ENCODE results near the gene MRPL41. TPM values are rescaled to one million over a fixed set of nuclear protein-coding genes. Genes with fewer than 3 reads are reported as not detected.

Gene MRPL41
- total and polyA plus RNA-seq, 2 of the 13 experiments (the other 11 are each of a cell fraction or from before 2014, with no cell fraction given) = 20.9 to 54.0 TPM

- Histone ChIP-seq H3K9me3 (ENCODE audit: low read length) (no peaks in the 10 kb centered on the region), H3K27ac (ENCODE audit: extremely low read length, insufficient read depth, low read length) (no peak overlapping the region), H3K4me3 (replicated peaks in 1 of 3; ENCODE audit: insufficient read depth in 1 of 3, low read depth in 2 of 3, low read length in 3 of 3) (no peak overlapping the region), H2AFZ (ENCODE audit: low read length) (no peak overlapping the region), H3K4me1 (ENCODE audit: insufficient read depth, low read length) (peaks cover 12% of the 10 kb centered on the region), H3K4me2 (ENCODE audit: low read depth, low read length) (no peak overlapping the region), H3K9ac (ENCODE audit: insufficient read depth, low read depth, low read length) (no peak overlapping the region), H3K79me2 (ENCODE audit: insufficient read depth, low read length) (no peaks in the 10 kb centered on the region), H3K27me3 (ENCODE audit: control insufficient read depth in 1 of 2, insufficient read depth in 2 of 2, low read length in 2 of 2) (peaks cover 3 to 4% of the 10 kb centered on the region in 2 experiments; a peak in 2 of 5 replicates), H4K20me1 (ENCODE audit: insufficient read depth, low read length) (no peaks in the 10 kb centered on the region), H3K36me3 (replicated peaks in 1 of 2; ENCODE audit: control insufficient read depth in 1 of 2, insufficient read depth in 2 of 2, low read length in 2 of 2) (no peaks in the 10 kb centered on the region)
- ChIA-PET CTCF (ENCODE audit: low intra/inter-chr PET ratio, low total read pairs) (no interaction called here), POLR2A (no interaction called here)
- no peak for FAIRE-seq
- in situ Hi-C loops (cut with HindIII; ENCODE audit: extremely low pct_ligation_motif_present, low pct_unique_long_range_greater_than_20kb) (no loop called here), intact Hi-C loops (cut with micrococcal nuclease; ENCODE audit: unreplicated experiment) (no loop called here)
- no peak for ATAC-seq
- WGBS (ENCODE audit: low lambda C conversion rate) = 74% methylated on average over 19 of the region's 28 CpGs
- BruUV-seq (replicated peaks) = no TSS peak
- DNase-seq (ENCODE audit: low spot score) = no peak
- no peak for TF ChIP-seq ZNF646 (CRISPR knock-in tag; IDR thresholded peaks at IDR 0.05)
- no peak for TF ChIP-seq KLF11 (CRISPR knock-in tag; IDR thresholded peaks at IDR 0.05)
- TF ChIP-seq HINFP (CRISPR knock-in tag; IDR thresholded peaks at IDR 0.05; ENCODE audit: low read depth) = no peak
- no peak for TF ChIP-seq XRCC5 (optimal IDR thresholded peaks at IDR 0.05; ENCODE audit: low read length)
- no peak for TF ChIP-seq ZNF101 (CRISPR knock-in tag; IDR thresholded peaks at IDR 0.05; ENCODE audit: borderline replicate concordance, low read depth)
- TF ChIP-seq GABPB1 (CRISPR knock-in tag; IDR thresholded peaks at IDR 0.05) = no peak
- no peak for TF ChIP-seq MAFG (CRISPR knock-in tag; IDR thresholded peaks at IDR 0.05)
- no peak for TF ChIP-seq ZNF513 (CRISPR knock-in tag; conservative IDR thresholded peaks at IDR 0.05)
- TF ChIP-seq FOXJ3 (CRISPR knock-in tag; IDR thresholded peaks at IDR 0.05; ENCODE audit: borderline replicate concordance) = no peak
These were observed 46.1 kb upstream of the MRPL41 start for GRCh38 chr9:137505421-137506140.

Data from HepG2 (cell line).